OCI-LY3 (cell line): ENCODE measurements around the gene AKR1C1.

Experiments used
- H2AFZ ChIP-seq: fragments of 200-600, 300-600 bp; shearing (Covaris generic); 2 replicates; pipeline ENCODE4 v1.6.0; 2014; ENCODE audit warnings: antibody characterized with exemption, low read depth, low read length
- H3K27ac ChIP-seq: fragments of 200-600, 300-600 bp; sonication (generic); 2 replicates; pipeline ENCODE4 v1.5.1; 2014; ENCODE audit warnings: mild to moderate bottlenecking, low read length, moderate library complexity, mixed read lengths
- H3K27me3 ChIP-seq: fragments of 200-600, 300-600 bp; sonication (generic); 2 replicates; pipeline ENCODE4 v1.6.1; 2014; ENCODE audit warnings: low read depth, low read length, mixed read lengths
- H3K36me3 ChIP-seq: fragments of 200-600, 300-600 bp; sonication (generic); replicated peaks from 2 replicates; pipeline ENCODE3; 2014; ENCODE audit warnings: low read depth, low read length, mixed read lengths
- H3K4me1 ChIP-seq: fragments of 300-600, 200-600 bp; sonication (generic); 2 replicates; pipeline ENCODE4 v1.6.1; 2014; ENCODE audit warnings: low read length, mixed read lengths
- H3K4me2 ChIP-seq: fragments of 200-600, 300-600 bp; sonication (generic); 2 replicates; pipeline ENCODE4 v1.6.1; 2014; ENCODE audit warnings: low read length, mixed read lengths
- H3K4me3 ChIP-seq: fragments of 300-600, 200-600 bp; sonication (generic); 2 replicates; pipeline ENCODE4 v1.5.1; 2014; ENCODE audit warnings: antibody characterized with exemption, mild to moderate bottlenecking, low read length, moderate library complexity
- H3K79me2 ChIP-seq: fragments of 300-600, 200-600 bp; shearing (Covaris generic); 2 replicates; pipeline ENCODE4 v1.6.1; 2014; ENCODE audit warnings: mild to moderate bottlenecking, low read length, mixed read lengths
- H3K9ac ChIP-seq: fragments of 300-600, 200-600 bp; shearing (Covaris generic); 2 replicates; pipeline ENCODE4 v1.6.0; 2014; ENCODE audit warnings: mild to moderate bottlenecking, low read length, moderate library complexity
- H3K9me3 ChIP-seq: fragments of 200-600, 300-600 bp; shearing (Covaris generic); 2 replicates; pipeline ENCODE4 v1.6.1; 2014; ENCODE audit warnings: low read length, mixed read lengths; ENCODE audit not compliant: insufficient read depth
- H4K20me1 ChIP-seq: fragments of 200-600, 300-600 bp; sonication (generic); 2 replicates; pipeline ENCODE4 v1.6.1; 2016; ENCODE audit warnings: low read length, mixed read lengths; ENCODE audit not compliant: insufficient read depth
- CTCF ChIP-seq: fragments of 200-600, 300-600 bp; sonication (generic); IDR thresholded peaks from 2 replicates; pipeline ENCODE4 v1.5.1; 2014; ENCODE audit warnings: antibody characterized with exemption, low read length, low read depth
- EZH2phosphoT487 ChIP-seq: fragments of 200-600 bp; shearing (Covaris generic); IDR thresholded peaks from 2 replicates; pipeline ENCODE4 v1.6.1; 2018; ENCODE audit warnings: antibody characterized with exemption, mixed run types, low read depth

Gene AKR1C1

GRCh38 chr10:4977025-4977424, 13.8 kb downstream of the AKR1C1 start:
- Histone ChIP-seq H3K4me1 (no peaks in the 10 kb centered on the region), H2AFZ (no peak overlapping the region), H3K9me3 (no peaks in the 10 kb centered on the region), H3K4me3 (no peak overlapping the region), H4K20me1 (no peaks in the 10 kb centered on the region), H3K9ac (no peak overlapping the region), H3K4me2 (no peak overlapping the region), H3K79me2 (no peaks in the 10 kb centered on the region), H3K27me3 (no peaks in the 10 kb centered on the region), H3K36me3 (no peaks in the 10 kb centered on the region), H3K27ac (no peak overlapping the region)
- TF ChIP-seq EZH2phosphoT487 (no peak), CTCF (no peak)

DNA sequence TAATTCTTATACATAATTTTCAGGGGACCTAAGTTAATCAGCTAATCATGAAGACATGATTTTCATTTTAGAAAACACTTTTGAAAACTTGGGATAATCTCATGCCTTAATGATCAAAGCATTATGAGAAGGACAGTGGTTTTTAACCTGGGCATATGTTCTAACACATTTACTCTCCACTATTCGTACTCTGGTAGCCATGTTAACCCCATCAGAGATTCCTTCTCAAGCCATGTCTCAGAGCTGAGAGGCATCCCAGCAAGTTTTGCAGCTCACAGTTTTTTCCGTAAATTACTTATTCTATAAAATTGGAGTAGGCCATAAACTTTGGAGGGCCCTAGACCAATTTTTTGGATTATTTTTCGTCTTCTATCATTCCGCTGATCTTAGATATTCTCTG, 15.7 kb downstream of the AKR1C1 start:
- no peak overlapping the region for H2AFZ ChIP-seq
- no peaks in the 10 kb centered on the region for H3K27me3 ChIP-seq
- no peaks in the 10 kb centered on the region for H4K20me1 ChIP-seq

GRCh38 chr10:4980793-4981192, 17.6 kb downstream of the AKR1C1 start:
- Histone ChIP-seq H3K4me2 (no peak overlapping the region), H4K20me1 (no peaks in the 10 kb centered on the region), H3K9ac (no peak overlapping the region), H2AFZ (no peak overlapping the region), H3K9me3 (no peaks in the 10 kb centered on the region), H3K36me3 (no peaks in the 10 kb centered on the region), H3K27me3 (no peaks in the 10 kb centered on the region), H3K79me2 (no peaks in the 10 kb centered on the region), H3K4me1 (no peaks in the 10 kb centered on the region), H3K27ac (no peak overlapping the region), H3K4me3 (no peak overlapping the region)
- no peak for TF ChIP-seq EZH2phosphoT487
- TF ChIP-seq CTCF = no peak

More for the DNA sequence above, 15.7 kb downstream of the AKR1C1 start:
- no peaks in the 10 kb centered on the region for H3K36me3 ChIP-seq
- no peaks in the 10 kb centered on the region for H3K79me2 ChIP-seq
- H3K4me1 ChIP-seq = no peaks in the 10 kb centered on the region
- no peak overlapping the region for H3K4me2 ChIP-seq
- no peak overlapping the region for H3K27ac ChIP-seq
- no peak overlapping the region for H3K9ac ChIP-seq
- H3K4me3 ChIP-seq = no peak overlapping the region
- TF ChIP-seq CTCF (no peak), EZH2phosphoT487 (no peak)
- no peaks in the 10 kb centered on the region for H3K9me3 ChIP-seq

- H2AFZ ChIP-seq = no peak overlapping the region
- H3K4me2 ChIP-seq = no peak overlapping the region
- no peak for TF ChIP-seq EZH2phosphoT487
- peak; percentile 55 for TF ChIP-seq CTCF
- no peaks in the 10 kb centered on the region for H3K79me2 ChIP-seq
- no peak overlapping the region for H3K9ac ChIP-seq
- H3K27me3 ChIP-seq = no peaks in the 10 kb centered on the region
- no peaks in the 10 kb centered on the region for H3K36me3 ChIP-seq
- no peaks in the 10 kb centered on the region for H4K20me1 ChIP-seq
- no peaks in the 10 kb centered on the region for H3K9me3 ChIP-seq
- no peak overlapping the region for H3K4me3 ChIP-seq
- no peaks in the 10 kb centered on the region for H3K4me1 ChIP-seq
- no peak overlapping the region for H3K27ac ChIP-seq
Measured at GRCh38 chr10:4981722-4982471, 18.7 kb downstream of the AKR1C1 start.
